WTC11 (cell line): ENCODE results near the gene CAP1.

Source experiments
- ELF4 ChIP-seq: sonication (generic); formaldehyde crosslinking; IDR thresholded peaks from 2 replicates; pipeline ENCODE4 v1.8.1; 2022; ENCODE audit warnings: low read depth, mild to moderate bottlenecking, moderate library complexity, missing genetic modification reagents
- FOXK1 ChIP-seq: sonication (generic); formaldehyde crosslinking; IDR thresholded peaks from 2 replicates; pipeline ENCODE4 v1.8.0; 2022; ENCODE audit warnings: mild to moderate bottlenecking, moderate library complexity, missing genetic modification reagents
- KAT7 ChIP-seq: sonication (generic); formaldehyde crosslinking; IDR thresholded peaks from 2 replicates; pipeline ENCODE4 v1.8.1; 2023; ENCODE audit warnings: missing genetic modification reagents, mild to moderate bottlenecking, borderline replicate concordance
- NFATC4 ChIP-seq: fragments of 250-450 bp; sonication (Bioruptor Pico); IDR thresholded peaks from 2 replicates; pipeline ENCODE4 v1.9.0; 2021; ENCODE audit warnings: mild to moderate bottlenecking
- RELA ChIP-seq: sonication (generic); formaldehyde crosslinking; IDR thresholded peaks from 2 replicates; pipeline ENCODE4 v1.8.1; 2022; ENCODE audit warnings: missing genetic modification reagents, mild to moderate bottlenecking, borderline replicate concordance
- TEAD4 ChIP-seq: sonication (generic); formaldehyde crosslinking; IDR thresholded peaks from 2 replicates; pipeline ENCODE4 v1.8.0; 2022; ENCODE audit warnings: mild to moderate bottlenecking, missing genetic modification reagents
- ZBTB21 ChIP-seq: sonication (generic); formaldehyde crosslinking; IDR thresholded peaks from 2 replicates; pipeline ENCODE4 v1.8.1; 2023; ENCODE audit warnings: mild to moderate bottlenecking, missing genetic modification reagents, borderline replicate concordance
- ZNF121 ChIP-seq: sonication (generic); formaldehyde crosslinking; IDR thresholded peaks from 2 replicates; pipeline ENCODE4 v1.8.0; 2023; ENCODE audit warnings: missing genetic modification reagents
- TF ChIP-seq, protein P1 (sequence below): fragments of 200-600 bp; IDR thresholded peaks from 2 replicates; pipeline ENCODE4 v1.8.0; 2022; ENCODE audit warnings: antibody characterized with exemption
- TF ChIP-seq, protein P2 (sequence below): sonication (generic); formaldehyde crosslinking; IDR thresholded peaks from 2 replicates; pipeline ENCODE4 v1.8.0; 2022; ENCODE audit warnings: mild to moderate bottlenecking, missing genetic modification reagents
- TF ChIP-seq, protein P3 (sequence below): sonication (generic); formaldehyde crosslinking; IDR thresholded peaks from 2 replicates; pipeline ENCODE4 v1.8.1; 2022; ENCODE audit warnings: missing genetic modification reagents, borderline replicate concordance
- TF ChIP-seq, protein P4 (sequence below): sonication (generic); formaldehyde crosslinking; IDR thresholded peaks from 2 replicates; pipeline ENCODE4 v1.8.0; 2022; ENCODE audit warnings: mild to moderate bottlenecking, missing genetic modification reagents
- TF ChIP-seq, protein P5 (sequence below): sonication (generic); formaldehyde crosslinking; IDR thresholded peaks from 2 replicates; pipeline ENCODE4 v1.8.1; 2023; ENCODE audit warnings: mild to moderate bottlenecking, missing genetic modification reagents

DNA sequence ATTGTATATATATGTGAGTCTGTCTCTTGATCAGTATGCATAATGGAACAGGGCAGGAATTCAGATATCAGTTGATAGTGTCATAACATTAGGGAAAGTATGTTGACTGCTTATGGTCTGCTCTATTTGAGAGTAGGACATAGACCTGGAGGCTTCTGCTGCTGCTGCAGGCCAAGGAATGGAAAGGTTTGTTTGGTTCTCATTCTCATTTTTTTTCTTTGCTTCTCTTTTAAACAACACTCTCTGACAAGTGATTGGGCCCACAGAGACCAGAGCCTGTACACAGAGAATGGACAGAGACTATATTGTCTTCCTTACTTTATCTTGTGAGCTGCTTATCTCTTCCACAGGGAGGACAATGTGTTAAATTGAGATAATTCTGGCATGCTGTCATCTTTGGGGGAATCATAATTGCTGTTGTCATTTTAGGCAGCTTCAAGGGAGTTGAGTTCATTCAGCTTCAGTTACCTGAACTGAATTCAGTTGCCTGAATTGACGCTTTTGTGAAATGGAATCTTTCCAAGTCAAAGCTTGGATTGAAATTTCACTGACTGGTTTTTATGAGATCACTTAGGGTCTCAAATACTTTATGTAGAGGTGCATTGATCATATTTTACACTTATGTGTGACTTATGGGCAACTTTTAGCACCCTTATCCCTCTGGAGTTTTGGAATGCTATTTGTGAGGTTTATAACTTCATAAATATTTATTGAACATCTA is 16.9 kb downstream of the CAP1 start:
- no peak for TF ChIP-seq ELF4 (CRISPR knock-in tag)
- no peak for TF ChIP-seq ZBTB21 (CRISPR knock-in tag)
- TF ChIP-seq, protein P1, sequence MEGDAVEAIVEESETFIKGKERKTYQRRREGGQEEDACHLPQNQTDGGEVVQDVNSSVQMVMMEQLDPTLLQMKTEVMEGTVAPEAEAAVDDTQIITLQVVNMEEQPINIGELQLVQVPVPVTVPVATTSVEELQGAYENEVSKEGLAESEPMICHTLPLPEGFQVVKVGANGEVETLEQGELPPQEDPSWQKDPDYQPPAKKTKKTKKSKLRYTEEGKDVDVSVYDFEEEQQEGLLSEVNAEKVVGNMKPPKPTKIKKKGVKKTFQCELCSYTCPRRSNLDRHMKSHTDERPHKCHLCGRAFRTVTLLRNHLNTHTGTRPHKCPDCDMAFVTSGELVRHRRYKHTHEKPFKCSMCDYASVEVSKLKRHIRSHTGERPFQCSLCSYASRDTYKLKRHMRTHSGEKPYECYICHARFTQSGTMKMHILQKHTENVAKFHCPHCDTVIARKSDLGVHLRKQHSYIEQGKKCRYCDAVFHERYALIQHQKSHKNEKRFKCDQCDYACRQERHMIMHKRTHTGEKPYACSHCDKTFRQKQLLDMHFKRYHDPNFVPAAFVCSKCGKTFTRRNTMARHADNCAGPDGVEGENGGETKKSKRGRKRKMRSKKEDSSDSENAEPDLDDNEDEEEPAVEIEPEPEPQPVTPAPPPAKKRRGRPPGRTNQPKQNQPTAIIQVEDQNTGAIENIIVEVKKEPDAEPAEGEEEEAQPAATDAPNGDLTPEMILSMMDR = no peak
- TF ChIP-seq, protein P2, sequence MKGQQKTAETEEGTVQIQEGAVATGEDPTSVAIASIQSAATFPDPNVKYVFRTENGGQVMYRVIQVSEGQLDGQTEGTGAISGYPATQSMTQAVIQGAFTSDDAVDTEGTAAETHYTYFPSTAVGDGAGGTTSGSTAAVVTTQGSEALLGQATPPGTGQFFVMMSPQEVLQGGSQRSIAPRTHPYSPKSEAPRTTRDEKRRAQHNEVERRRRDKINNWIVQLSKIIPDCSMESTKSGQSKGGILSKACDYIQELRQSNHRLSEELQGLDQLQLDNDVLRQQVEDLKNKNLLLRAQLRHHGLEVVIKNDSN = no peak
- TF ChIP-seq RELA (CRISPR knock-in tag) = no peak
- TF ChIP-seq, protein P3, sequence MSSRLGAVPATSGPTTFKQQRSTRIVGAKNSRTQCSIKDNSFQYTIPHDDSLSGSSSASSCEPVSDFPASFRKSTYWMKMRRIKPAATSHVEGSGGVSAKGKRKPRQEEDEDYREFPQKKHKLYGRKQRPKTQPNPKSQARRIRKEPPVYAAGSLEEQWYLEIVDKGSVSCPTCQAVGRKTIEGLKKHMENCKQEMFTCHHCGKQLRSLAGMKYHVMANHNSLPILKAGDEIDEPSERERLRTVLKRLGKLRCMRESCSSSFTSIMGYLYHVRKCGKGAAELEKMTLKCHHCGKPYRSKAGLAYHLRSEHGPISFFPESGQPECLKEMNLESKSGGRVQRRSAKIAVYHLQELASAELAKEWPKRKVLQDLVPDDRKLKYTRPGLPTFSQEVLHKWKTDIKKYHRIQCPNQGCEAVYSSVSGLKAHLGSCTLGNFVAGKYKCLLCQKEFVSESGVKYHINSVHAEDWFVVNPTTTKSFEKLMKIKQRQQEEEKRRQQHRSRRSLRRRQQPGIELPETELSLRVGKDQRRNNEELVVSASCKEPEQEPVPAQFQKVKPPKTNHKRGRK = no peak
- no peak for TF ChIP-seq KAT7
- TF ChIP-seq, protein P4, sequence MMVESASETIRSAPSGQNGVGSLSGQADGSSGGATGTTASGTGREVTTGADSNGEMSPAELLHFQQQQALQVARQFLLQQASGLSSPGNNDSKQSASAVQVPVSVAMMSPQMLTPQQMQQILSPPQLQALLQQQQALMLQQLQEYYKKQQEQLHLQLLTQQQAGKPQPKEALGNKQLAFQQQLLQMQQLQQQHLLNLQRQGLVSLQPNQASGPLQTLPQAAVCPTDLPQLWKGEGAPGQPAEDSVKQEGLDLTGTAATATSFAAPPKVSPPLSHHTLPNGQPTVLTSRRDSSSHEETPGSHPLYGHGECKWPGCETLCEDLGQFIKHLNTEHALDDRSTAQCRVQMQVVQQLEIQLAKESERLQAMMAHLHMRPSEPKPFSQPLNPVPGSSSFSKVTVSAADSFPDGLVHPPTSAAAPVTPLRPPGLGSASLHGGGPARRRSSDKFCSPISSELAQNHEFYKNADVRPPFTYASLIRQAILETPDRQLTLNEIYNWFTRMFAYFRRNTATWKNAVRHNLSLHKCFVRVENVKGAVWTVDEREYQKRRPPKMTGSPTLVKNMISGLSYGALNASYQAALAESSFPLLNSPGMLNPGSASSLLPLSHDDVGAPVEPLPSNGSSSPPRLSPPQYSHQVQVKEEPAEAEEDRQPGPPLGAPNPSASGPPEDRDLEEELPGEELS = no peak
- TF ChIP-seq, protein P5, sequence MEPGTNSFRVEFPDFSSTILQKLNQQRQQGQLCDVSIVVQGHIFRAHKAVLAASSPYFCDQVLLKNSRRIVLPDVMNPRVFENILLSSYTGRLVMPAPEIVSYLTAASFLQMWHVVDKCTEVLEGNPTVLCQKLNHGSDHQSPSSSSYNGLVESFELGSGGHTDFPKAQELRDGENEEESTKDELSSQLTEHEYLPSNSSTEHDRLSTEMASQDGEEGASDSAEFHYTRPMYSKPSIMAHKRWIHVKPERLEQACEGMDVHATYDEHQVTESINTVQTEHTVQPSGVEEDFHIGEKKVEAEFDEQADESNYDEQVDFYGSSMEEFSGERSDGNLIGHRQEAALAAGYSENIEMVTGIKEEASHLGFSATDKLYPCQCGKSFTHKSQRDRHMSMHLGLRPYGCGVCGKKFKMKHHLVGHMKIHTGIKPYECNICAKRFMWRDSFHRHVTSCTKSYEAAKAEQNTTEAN (CRISPR knock-in tag) = no peak
- no peak for TF ChIP-seq NFATC4 (CRISPR knock-in tag)
- TF ChIP-seq FOXK1 (CRISPR knock-in tag) = no peak
- no peak for TF ChIP-seq ZNF121 (CRISPR knock-in tag)
- TF ChIP-seq TEAD4 (CRISPR knock-in tag) = no peak
